Skeletal muscle cell (primary cell): Measurements from ENCODE around the gene SOX3.

Experiments used
- DNase-seq: peaks from one replicate; pipeline ENCODE4 v3.0.0-alpha.2; 2010; ENCODE audit warnings: low read depth
- H3K4me3 ChIP-seq: 2 replicates; pipeline ENCODE4 v1.5.1; 2011; ENCODE audit warnings: low read depth, mild to moderate bottlenecking, control low read depth, low read length, moderate library complexity

Gene SOX3

DNA sequence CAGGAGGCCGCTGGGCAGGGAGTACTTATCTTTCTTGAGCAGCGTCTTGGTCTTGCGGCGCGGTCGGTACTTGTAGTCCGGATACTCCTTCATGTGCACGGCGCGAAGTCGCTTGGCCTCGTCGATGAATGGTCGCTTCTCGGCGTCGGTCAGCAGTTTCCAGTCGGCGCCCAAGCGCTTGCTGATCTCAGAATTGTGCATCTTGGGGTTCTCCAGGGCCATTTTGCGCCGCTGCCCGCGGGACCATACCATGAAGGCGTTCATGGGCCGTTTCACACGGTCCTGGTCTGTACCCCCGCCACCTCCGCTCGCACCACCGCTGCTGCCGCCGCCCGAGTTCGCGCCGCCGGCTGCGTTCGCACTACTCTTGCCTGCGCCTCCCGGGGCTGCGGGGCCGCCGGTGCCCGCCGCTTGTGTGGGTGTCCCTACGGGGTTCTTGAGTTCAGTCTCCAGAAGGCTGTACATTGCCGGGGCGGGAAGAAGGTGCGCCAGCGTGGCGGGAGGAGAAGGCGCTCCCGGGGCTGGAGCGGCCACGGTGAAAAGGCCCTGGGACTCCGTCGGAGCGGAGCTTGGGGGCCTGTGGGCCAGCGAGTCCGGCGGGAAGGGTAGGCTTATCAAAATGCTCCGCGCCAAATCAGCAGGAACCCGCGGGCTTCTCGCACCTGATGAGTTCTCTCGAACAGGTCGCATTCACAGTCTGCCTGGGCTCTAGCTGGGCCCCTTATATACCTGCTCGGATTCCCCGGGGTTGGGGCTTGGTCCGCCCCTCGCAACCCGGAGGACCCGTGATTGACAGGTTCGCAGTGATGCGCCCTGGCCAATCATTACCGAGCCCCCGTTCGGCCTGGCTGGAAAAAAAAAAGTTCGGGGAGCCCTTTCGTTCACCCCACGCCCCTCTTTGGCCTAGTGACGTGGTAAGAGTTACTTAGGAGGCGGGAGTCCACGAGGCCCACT lies at the start of gene SOX3:
TSS of gene SOX3 (minus strand) at position 699 of the 954 bp plus-strand sequence. CDS start at position 690, 9 bp downstream.
- no peak for DNase-seq
- peak within 1 kb of the TSS; percentile 26 for H3K4me3 ChIP-seq

DNA sequence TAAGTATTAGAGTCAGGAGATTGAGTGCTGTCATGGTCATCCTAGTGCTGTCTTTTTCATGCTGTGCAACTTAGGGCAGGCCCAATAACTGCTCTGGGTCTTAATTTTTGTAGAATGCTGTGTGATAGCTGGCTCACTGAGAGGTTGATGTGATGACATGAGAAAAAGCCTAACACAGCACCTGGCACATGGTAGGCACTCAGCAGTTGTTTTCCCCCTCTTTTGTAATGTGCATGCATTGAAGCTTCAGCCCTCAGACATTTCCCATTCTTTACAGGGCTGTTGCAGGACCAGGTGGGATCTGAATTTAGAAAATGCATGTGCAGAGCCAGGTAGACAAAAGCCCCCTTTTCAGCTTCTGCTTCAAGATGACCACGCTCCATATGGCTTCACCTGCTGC lies 44.1 kb upstream of the SOX3 start:
- DNase-seq = no peak
- H3K4me3 ChIP-seq = no peak overlapping the region

DNA sequence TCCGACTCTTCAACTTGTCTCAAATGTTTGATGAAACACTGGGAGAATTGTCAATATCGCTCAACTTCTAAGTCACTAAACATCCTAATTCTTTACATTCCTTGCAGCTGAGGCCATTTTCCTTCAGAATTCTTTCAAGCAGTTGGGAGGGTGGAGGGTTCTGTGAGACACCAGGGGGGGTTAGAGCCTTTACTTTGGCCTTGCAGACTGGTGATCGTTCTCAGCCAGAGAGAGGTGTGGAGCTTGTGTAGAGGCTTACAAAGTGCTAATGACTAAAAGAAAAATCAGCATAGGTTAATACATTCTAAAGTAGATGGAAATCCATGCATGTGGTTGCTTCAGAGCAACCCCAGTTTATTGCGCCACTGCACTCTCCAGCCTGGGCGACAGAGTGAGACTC lies 21.3 kb upstream of the SOX3 start:
- no peak overlapping the region for H3K4me3 ChIP-seq
- peak; percentile 1 for DNase-seq

DNA sequence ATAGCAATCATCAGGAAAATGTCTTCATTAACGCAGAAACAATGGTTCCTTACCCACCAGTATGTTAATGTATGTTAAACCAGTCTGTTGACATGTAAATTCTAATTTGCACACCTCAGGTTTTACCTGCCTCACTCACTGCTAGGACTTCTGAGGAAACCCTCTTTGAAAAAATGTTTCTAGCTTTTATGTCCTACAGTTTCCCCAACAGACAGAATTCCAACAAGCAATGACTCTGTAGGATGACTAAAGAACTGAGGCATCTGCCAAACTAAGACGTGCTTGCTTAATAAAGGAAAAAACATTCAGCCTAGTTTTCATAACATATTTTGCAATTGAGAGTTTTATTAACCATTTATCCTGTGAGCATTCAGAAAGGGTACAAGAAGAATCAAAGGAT lies 20.6 kb upstream of the SOX3 start:
- H3K4me3 ChIP-seq = no peak overlapping the region
- DNase-seq = no peak

DNA sequence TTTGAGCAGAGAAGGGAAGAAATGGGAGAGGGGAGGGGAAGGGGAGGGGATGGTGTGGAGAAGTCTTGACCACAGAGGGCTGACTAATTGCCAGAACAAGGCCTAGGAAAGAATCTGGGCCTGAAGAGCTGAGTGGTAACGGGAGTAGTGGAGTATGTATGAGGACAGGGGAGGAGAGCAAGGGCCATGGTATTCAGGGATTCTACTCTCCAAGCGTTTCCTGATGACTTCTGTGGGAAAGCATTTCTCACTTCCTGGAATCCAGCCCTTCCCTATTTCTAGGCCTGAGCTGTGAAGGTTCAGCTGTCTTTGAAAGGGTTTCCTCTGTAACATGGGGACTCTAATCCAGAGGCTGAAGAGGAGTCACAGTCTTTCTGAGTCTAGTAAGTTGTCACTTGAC lies 19.7 kb upstream of the SOX3 start:
- peak; percentile 5 for DNase-seq

DNA sequence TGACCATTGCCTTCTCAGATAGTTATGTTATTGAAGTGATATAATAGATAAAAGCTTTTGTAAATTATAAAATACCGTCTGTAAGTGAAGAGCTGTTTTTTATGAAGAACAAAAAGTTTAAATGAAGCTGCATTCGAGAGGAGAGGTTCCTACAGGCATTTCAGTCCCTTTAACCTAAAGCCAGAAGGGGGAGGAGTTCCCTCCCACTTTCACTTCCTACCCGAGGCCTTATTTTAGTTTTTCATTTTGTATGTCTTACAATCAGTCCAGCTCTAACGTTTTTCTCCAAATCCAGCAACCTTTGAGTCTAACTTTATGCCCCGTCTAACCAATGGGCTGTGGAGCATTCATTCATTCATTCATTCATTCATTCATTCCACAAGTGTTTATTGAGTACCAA lies 16.5 kb upstream of the SOX3 start:
- H3K4me3 ChIP-seq = no peak overlapping the region
- no peak for DNase-seq

More for the DNA sequence above, 19.7 kb upstream of the SOX3 start:
- H3K4me3 ChIP-seq = no peak overlapping the region

DNA sequence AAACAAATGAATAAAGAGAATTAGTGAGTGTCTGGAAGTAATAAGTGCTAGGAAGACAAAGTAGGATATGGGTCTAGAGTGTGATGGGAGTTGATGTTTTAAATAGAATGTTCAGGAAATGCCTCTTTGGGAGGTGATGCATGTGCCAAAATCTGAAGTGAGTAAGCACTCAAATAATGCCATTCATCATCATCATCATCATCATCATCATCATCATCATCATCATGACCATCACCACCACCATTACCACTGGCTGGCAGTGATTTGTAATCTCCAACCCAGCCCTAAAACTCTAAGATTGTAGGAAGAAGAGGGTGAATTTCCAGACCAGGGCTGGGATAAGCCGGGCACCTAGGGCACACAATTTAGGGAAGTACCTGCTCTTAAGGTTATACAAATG lies 9.7 kb upstream of the SOX3 start:
- H3K4me3 ChIP-seq = no peak overlapping the region
- DNase-seq = no peak

DNA sequence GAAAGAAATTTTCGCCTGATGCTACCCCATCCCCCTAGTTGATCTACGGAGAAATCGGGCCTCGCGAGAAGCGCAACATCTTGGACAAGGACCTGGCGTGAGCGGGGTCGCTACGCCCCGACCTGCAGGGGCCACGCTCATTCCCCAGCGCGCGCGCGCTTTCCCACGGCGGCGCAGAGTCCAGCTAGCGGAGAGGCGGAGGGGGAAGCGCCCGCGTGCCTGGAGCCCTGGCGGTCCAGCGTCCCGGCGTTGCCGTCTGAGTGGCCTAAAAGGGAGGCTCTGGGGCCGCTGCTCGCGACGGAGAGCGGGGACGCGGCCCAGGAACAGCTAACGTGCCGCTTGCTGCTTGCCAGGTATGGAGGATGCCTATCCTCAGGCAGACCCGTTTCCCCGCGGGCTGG lies 6.0 kb upstream of the SOX3 start:
- no peak for DNase-seq
- no peak overlapping the region for H3K4me3 ChIP-seq

DNA sequence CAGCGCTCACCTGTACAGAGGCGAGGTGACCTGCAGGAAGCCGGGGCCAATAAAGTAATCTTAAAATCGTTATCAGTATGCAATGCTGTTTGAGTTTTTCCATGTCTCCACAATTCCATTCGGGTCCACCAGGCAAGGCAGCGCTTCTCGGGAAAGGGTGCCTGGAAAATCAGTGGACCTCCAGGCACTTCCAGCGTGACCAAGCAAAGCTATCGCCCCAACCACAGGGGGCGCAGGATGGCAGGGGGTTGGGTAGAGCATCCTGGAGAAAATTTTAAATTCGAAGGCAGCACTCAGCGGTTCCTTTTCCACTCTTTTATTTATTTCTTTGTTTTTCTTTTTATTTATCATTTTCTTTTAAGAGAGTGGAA lies 5.4 kb upstream of the SOX3 start:
- no peak for DNase-seq

DNA sequence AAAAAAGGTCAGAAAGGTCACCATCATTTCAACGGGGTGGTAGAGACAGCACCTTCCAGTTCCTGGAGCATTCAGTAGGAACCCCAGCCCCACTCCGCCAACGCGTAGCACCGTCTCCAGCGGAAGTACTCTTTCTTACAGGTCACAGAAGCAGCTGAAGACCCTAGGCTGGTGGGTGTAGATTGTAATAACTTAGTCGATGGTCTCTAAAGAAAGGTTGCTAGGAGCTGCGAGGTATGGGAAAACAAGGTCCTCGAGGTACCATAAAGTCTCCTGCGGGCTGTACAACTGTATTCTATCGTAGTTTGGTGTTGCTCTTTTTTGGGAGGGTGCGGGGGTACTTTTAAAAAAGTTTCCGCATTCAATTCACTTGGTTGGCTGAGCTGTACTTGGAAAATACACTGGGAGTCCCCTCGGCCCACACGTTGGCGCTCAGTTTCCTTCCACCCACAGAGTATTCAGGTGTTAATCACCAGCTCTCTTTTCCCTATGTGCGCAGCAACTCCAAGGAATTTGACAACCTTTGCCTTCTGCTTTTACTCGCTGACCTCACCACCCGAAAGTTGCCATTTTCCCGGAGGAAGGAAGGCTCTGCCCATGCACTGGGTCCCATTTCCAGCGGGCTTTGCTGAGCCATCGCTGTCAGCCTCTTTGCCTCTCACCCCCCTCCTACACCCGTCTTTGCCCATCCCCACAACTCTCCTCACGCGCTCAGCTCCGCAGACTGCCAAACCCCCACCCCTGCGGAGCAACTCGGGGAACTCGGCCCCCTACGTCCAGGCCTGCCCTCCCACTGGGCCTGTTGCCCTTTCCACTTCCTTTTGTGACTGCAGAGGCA lies 4.8 kb upstream of the SOX3 start:
- H3K4me3 ChIP-seq = no peak overlapping the region
- DNase-seq = no peak

More for the DNA sequence above, 5.4 kb upstream of the SOX3 start:
- no peak overlapping the region for H3K4me3 ChIP-seq

DNA sequence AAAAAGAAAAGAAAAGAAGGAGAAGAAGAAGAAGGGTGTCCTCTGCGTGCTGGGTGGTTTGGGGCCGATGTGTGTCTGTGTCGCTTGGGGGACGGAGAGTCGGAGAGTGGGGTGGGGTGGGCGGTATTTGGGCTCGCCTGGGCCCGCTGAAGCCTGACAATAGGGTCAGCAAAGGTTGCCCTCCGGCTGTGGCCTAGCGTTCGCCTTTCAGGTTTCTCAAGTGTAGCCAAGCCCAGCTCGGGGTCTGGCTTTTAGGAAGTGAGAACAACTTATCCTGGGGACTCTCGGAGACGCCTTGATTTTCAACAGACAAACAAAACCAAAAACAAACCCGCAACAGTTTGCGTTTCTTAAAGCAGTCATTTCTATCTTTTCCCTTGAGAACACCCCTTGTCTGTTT lies 4.1 kb upstream of the SOX3 start:
- H3K4me3 ChIP-seq = no peak overlapping the region
- DNase-seq = no peak

DNA sequence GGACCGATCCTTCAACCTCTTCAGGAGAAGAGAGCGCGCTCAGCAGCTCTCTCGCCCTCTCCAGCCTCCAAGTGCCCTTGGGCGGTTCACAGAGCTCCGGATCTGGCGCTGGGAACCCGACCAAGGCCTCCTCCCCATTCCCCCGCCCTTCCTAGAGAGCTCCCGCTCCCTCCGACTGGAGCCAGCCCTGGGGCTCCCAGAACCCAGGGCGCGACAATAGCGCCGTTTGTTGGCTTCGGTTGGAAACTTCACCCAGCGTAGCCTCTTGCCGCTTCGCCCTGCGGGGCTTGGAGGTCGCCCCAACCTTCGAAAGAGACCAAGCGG lies 3.1 kb upstream of the SOX3 start:
- DNase-seq = no peak

DNA sequence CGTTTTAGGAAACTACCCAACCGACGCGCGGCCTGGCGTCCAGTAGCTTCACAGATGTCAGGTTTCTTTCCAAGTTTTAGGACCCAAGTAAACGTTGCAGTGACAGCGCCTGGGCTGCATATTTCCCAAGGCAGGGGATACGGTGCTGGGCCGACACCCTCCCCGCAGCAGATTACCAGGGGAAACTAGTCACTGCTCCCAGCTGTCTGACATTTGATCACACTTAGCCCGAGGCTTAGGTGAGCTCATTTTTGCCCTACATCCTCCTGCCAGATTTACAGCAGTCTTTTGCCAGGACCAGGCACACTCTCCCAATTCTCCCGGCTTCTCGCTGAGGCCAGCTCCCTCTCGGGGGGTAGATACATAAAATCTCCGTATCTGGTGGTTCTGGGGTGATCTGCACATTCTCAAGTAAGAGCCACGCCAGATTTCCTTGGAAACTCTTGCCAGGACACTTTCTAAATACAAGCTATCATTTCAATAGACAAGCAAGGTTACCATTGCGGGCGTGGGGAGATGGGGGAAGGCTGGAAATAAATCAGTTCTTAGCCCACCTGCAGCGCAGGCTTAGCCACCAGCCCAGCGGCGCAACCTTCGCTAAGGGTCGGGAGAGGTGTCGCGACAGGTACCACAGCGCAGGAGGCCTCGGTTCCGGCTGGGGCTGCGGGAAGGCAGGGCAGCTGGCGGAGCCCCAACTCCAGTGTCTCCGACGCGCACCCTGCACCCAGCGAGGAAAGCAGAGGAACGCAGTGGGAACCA lies 2.5 kb upstream of the SOX3 start:
- DNase-seq = no peak
- H3K4me3 ChIP-seq = no peak overlapping the region

More for the DNA sequence above, 3.1 kb upstream of the SOX3 start:
- H3K4me3 ChIP-seq = no peak overlapping the region

DNA sequence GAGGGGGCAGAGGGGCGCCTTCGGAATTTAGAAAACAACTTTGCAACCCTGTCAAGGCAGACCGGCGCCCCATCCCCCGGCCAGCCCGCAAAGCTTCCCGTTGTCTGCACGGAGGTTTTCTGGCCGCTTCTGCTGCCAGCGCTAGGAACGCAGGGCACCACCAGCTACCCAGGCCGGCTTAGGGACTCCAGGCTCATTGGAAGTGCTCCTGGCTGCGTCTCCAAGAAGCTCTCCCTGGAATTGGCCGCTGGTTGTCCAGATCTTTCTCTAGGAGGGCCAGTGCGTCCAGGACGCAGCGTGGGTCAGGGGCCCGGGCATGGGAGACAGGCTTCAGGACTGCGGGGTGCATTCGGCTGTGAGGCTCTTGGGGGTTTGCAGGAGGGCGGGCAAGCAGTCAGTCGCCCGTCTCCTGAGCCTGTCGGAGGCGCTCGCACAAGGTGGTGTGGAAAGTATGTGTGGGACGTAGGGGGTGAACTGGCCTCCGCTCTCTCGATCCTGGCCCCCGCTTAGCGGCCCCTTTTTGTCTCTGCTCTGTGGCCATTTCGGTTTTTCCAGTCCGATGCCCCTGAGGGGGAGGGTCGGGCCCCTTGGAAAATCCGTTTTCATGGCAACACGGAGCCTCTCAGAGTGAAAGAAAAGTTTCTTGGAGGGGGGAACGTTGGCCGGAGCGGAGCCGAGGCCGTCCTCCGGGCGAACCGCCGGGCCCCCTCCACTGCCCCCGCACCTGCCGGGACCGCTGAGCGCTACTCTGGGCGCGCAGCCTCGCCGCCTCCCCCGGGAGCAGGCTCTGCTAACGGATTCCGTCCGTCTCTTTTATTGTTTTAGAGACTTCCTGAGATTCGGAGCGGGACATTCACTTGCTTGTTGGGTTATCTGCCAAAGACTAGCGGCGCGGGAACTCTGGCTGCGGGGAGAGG lies 810 bp upstream of the SOX3 start:
- H3K4me3 ChIP-seq = no peak overlapping the region
- no peak for DNase-seq

DNA sequence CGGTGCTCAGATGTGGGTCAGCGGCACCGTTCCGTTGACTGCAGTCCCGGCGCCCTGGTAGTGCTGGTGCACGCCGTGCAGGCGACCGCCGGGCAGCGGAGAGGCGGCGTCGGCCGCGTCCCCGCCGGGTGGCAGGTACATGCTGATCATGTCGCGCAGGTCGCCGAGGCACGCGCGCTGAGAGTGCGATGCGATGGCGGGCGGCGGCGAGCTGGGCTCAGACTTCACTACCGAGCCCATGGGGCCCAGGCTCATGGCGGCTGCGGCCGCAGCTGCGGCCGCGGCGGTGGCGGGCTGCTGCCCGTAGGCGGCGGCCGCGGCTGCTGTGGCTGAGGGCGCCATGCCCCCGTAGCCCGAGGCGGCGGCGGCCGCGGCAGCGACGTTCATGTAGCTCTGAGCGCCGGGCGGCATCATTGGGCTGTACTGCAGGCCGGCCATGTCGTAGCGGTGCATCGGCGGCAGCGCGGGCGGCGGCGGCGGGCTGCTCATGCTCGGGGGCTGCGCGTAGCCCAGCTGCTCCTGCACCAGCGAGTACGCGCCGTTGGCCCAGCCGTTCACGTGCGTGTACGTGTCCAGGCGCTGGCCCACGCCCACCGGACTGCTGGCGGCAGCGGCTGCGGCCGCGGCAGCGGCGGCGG lies 1.0 kb downstream of the SOX3 start:
- DNase-seq = no peak
- peak overlapping the region; percentile 26 for H3K4me3 ChIP-seq

DNA sequence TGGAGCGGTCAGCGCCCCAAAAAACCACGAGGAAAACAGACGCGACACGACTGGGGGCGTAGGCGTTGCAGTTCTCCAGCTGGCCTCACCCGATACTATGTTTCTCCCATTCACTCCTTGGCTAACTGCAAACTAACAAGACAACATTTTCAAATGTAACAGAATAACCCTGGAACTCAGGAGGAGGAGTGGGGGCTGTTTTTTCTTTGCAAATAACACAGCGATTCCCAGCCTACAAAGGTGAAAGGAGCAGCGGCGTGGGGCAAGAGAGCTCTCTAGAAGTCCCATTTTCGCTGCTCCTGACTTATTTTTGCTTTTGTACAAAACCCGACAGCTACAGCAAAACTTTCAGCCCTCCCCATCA lies 1.6 kb downstream of the SOX3 start:
- H3K4me3 ChIP-seq = no peak overlapping the region
- DNase-seq = no peak

DNA sequence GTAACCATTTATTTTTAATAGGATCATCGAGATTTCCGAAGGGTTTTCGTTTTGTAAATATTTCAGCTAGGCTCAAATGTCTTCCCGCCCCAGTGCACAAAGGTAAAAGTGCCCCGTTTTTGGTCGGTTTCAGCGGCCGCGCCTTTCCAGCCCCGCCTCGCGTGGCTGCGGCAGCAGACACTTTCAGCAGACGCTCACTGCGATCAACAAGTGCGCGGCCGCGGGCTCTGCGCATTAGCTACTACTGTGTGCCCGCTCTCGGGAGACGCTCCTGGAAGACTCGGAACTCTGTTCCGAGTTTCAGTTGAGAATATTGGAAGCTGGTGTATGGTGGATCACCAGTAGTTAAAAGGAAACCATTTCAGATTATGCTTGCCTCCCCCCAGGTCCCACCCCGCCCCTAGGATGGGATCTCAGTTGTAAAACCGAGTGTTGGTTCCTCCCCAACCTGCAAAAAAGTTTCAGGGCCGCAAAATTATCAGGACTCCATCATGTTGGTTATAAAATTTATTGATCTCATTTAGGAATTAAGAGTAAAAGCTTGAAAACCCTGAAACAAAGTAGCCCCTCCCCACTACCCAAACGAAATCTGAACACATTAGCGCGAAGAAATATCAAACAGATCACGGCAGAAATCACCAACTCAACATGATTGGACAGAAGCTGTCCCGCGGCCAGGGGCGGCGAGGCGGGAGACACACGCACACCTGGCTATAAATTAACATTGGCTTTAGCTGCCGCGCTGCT lies 2.2 kb downstream of the SOX3 start:
- H3K4me3 ChIP-seq = no peak overlapping the region
- DNase-seq = no peak

DNA sequence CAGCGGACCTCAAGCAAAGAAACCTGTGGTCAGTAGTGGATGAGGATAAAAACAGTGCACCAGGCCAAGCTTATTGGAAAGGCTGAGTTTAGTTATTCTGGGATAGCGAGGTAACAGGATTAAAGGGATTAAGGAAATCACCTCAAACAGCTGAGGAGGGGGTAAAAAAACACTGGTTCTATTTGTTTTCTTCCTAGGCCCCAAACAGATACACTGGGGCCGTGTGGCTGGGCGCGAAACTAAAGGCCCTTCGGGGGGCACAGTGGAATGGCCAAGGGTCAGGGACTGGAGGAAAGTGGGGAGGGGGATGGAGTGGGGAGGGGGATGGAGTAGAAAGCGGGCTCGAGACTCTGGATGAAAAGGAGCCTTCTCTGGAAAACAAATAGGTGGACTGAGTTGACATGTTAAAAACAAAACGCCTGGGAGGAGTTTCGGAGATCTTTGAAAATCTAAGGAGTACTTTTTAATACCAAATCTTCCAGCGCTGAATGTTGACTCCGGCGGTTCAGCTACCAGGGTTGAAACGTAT lies 2.9 kb downstream of the SOX3 start:
- DNase-seq = no peak
- no peak overlapping the region for H3K4me3 ChIP-seq
